GM23338 (cell line): ENCODE measurements around the gene ACOX3.

Source experiments
- CREB1 ChIP-seq: fragments of 250-450 bp; sonication (Bioruptor Pico); IDR thresholded peaks from 2 replicates; pipeline ENCODE4 v1.5.0; 2020; ENCODE audit warnings: low read depth, mild to moderate bottlenecking, moderate library complexity
- CTCF ChIP-seq, 2 experiments: fragments of 200-600 bp in 1 of 2; sonication (generic) in 1 of 2; conservative IDR thresholded peaks; 2 replicates each; pipeline versions ENCODE4 v1.5.1 to v1.6.1; 2016 to 2017; ENCODE audit warnings: antibody characterized with exemption in 2 of 2, low read depth in 2 of 2, mild to moderate bottlenecking in 2 of 2, moderate library complexity in 1 of 2
- ETS1 ChIP-seq: IDR thresholded peaks from 2 replicates; pipeline ENCODE4 v1.6.1; 2016; ENCODE audit warnings: antibody characterized with exemption
- EZH2 ChIP-seq: fragments of 200-600 bp; sonication (generic); IDR thresholded peaks from one replicate; pipeline ENCODE4 v1.8.0; 2017; ENCODE audit warnings: antibody characterized with exemption, mild to moderate bottlenecking, low read depth; ENCODE audit not compliant: unreplicated experiment
- POLR2AphosphoS5 ChIP-seq: IDR thresholded peaks from 2 replicates; pipeline ENCODE4 v1.6.1; 2016; ENCODE audit warnings: antibody characterized with exemption, low read depth
- REST ChIP-seq: IDR thresholded peaks from one replicate; pipeline ENCODE4 v1.6.1; 2018; ENCODE audit warnings: antibody characterized with exemption; ENCODE audit not compliant: unreplicated experiment
- STAT1 ChIP-seq: IDR thresholded peaks from one replicate; pipeline ENCODE4 v1.6.1; 2016; ENCODE audit warnings: antibody characterized with exemption; ENCODE audit not compliant: unreplicated experiment
- ZNF331 ChIP-seq: fragments of 250-450 bp; sonication (Bioruptor Pico); IDR thresholded peaks from 2 replicates; pipeline ENCODE4 v1.5.0; 2020; ENCODE audit warnings: low read depth, mild to moderate bottlenecking, moderate library complexity

- TF ChIP-seq CTCF (conservative IDR thresholded peaks at IDR 0.05; ENCODE audit: low read depth in 2 of 2), result no peak
- no peak for TF ChIP-seq POLR2AphosphoS5
- no peak for TF ChIP-seq EZH2
- no peak for TF ChIP-seq REST
- no peak for TF ChIP-seq ZNF331 (CRISPR knock-in tag)
- TF ChIP-seq CREB1 (CRISPR knock-in tag), result no peak
- TF ChIP-seq ETS1, result no peak
- no peak for TF ChIP-seq STAT1
Observed at GRCh38 chr4:8318509-8318908, 122.0 kb downstream of the ACOX3 start.
